PC-9 (cell line): ENCODE measurements around the gene ERCC2.

ENCODE experiments used
- EZH2 ChIP-seq: fragments of 200-600 bp; sonication (generic); IDR thresholded peaks from 2 replicates; pipeline ENCODE4 v1.8.0; 2017; ENCODE audit warnings: antibody characterized with exemption, low read depth
- TF ChIP-seq, protein P1 (sequence below): fragments of 200-600 bp; sonication (generic); conservative IDR thresholded peaks from 2 replicates; pipeline ENCODE4 v1.6.1; 2017; ENCODE audit warnings: mixed run types, antibody characterized with exemption, mild to moderate bottlenecking, moderate library complexity

DNA sequence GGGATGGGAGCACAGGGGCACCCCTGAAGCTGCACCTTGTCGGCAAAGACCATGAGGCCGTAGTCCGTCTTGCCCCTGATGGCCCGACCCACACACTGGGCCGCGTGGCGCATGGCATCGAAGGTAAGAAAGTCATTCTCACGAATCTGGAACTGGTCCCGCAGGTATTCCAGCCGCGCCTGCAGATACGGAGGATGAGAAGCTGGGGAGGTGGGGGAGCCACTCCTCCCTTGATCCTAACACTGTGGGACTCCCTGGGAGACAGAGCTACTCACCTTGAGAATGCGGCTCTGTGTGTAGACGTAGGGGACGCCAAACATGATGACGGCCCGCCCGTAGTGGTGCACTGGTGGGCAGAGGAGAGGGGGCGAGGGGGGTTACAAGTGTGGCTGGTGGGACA is 17.9 kb downstream of the ERCC2 start:
- TF ChIP-seq, protein P1, sequence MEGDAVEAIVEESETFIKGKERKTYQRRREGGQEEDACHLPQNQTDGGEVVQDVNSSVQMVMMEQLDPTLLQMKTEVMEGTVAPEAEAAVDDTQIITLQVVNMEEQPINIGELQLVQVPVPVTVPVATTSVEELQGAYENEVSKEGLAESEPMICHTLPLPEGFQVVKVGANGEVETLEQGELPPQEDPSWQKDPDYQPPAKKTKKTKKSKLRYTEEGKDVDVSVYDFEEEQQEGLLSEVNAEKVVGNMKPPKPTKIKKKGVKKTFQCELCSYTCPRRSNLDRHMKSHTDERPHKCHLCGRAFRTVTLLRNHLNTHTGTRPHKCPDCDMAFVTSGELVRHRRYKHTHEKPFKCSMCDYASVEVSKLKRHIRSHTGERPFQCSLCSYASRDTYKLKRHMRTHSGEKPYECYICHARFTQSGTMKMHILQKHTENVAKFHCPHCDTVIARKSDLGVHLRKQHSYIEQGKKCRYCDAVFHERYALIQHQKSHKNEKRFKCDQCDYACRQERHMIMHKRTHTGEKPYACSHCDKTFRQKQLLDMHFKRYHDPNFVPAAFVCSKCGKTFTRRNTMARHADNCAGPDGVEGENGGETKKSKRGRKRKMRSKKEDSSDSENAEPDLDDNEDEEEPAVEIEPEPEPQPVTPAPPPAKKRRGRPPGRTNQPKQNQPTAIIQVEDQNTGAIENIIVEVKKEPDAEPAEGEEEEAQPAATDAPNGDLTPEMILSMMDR = no peak
- no peak for TF ChIP-seq EZH2
